HTERT RPE-1 (cell line): ENCODE data around the gene SP140.
"Not testable (repeated sequence)": the region's sequence is repeated elsewhere in the genome, so short reads cannot be mapped to it uniquely, and the experiment has no call there.

Source experiments
- in situ Hi-C: fragments of 300-500 bp; cut with MboI; formaldehyde crosslinking; loops from 4 replicates; pipeline ENCODE4 v1.14.3; 2020; ENCODE audit warnings: low sequenced_read_pairs

The SP140 gene

DNA sequence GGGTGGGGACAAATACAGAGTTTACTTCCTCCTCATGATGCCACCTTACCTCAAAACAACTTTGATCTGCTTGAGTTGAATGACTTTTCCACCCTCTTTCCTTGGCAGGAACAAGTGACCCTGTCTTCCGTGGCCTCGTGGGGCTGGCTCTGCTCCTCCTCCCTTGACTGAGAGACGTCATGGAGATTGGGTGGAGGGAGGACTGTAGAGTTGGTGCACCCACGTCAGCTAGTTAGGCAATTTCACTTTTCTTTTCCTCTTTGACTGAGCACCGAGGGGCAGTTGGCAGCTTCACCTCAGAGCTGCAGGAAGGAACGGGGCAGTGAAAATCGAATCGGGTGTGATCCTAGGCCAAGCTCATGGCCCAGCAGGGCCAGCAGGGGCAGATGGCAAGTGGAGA lies at the start of gene SP140:
TSS of gene SP140 (plus strand) at position 251 of the 400 bp plus-strand sequence. CDS start at position 360, 109 bp downstream.
- in situ Hi-C loops: no loop called here

DNA sequence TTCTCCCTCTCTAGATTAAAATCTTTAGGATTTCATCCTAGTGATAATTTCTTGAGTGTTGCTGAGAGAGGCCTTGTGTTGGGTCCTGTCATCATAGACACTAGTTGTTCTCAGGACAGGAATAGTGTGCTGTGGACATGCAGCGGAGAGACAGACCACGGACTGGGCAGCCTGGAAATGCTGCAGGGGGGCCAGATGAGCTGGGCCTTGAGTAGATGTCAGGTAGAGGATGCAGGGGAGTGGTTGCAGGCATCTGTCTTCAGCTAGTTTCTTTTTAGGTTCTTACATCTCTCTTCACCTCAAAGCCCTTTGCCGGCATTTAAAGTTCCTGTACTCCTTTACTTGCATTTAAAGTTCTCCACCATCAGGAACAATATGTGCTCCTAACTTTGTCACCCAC lies 48.5 kb upstream of the SP140 start:
- in situ Hi-C loops: no loop called here

DNA sequence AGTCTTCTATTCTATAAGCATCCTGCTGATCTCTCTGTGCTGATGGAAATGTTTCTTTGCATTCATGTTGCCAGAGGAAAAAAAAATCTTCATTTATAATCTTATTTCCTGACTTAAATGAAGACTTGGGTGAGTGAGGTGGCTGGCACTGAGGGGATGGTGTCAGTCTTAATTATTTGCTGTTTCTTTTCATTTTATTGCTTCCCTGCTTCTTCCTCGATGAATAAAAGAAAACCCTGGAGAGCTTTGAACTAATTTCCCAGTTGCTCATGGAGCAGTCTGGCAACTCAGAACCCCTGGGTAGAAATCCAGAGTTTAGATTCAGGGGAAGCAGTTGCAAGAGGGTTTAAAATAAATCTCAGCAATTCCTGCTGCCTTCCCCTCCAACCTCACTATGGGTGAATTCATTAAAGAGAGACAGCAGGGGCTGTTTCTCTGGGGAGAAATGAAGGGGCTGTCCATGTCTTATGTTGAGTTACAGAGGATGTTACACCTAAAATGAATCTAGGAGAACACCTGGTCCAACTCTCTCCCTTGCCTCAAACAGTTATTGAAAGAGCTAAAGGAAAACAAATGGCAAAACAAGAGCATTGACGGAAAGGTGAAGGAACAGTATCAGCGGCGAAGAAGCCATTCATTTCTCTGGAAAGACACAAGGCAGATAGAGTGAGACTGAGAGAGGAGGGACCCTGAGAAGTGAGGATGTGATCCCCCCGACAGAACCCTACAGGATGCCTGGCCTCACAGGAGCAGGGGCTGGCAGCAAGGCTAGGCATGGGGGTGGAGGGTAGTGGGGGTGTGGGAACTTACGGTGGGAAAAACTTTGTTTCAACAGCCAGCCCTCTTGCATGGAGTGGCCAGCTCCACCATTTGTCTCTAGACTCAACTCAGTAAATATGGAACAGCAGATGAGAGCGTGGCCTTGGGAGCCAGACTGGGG lies 46.7 kb upstream of the SP140 start:
- in situ Hi-C loops: no loop called here

DNA sequence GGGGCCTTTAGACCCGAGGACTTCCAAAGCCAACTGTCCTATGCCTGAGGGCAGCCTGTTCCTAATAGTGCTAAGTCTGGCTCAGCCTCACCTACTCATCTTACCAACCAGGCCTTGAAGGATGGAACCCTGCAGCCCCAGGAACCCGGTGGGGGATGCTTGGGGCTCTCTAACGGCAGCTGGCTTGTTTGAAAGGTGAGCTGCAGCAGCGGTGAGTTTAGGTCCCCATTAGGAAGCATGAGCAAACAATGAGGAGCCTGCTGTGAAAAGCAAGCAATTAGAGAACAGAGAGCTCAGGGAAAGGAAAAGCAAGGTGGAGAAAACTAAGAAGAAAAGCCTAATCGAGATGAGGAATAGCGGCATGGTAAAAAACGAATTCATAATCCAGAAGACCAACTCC lies 45.6 kb upstream of the SP140 start:
- in situ Hi-C loops: no loop called here

DNA sequence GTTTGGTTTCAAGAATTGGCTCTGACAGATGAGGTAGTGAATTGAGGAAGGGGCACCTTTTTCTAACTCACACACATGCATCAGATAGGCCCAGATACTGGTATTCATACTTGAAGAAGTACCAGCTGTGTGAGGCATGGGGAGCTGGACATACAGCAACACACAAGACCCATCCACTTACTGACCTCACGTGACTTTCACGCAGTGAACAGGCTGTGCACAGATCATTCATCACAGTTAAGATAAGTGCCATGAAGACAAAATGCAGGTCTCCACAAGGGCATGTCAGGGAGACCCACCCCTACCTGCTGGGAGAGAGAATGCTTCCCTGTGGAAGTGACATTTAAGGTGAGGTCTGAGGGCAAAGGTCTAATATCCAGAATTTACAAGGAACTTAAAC lies 44.3 kb upstream of the SP140 start:
- in situ Hi-C loops: no loop called here

DNA sequence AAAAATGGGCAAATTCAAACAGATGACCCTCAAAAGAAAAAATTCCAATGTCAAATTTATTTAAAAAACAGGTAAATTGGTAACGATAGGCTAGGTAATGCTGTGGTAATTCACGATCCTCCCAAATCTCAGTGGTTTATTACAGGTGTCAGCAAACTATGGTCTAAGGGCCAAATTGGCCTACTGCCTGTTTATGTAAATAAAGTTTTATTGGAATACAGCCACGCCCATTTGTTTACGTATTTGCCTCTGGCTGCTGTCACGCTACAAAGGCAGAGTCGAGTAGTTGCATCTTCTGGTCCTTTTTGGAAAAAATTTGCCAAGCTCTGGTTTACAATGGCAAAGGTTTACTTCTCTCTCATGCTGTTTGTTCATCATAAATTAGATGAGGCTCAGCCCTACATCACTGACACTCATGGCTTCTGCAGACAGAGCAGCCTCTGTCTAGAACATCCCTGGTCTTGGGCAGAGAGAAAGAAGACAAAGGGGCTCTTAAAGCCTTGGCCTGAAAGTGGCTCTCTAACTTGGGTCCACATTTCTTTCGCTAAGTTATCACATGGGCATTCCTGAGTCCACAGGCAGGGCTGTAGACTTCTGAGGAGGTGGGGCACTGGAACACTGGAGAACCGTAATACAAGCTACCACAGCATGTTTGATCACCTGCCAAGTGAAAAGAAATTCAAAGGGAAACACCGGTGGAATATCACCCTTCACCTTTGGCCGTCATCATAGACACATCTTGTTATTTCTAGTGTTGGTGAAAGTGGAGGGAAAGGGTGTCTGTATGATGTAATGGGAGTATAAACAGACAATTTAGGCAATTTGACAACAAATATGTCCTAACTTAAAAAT lies 40.6 kb upstream of the SP140 start:
- in situ Hi-C loops: no loop called here

DNA sequence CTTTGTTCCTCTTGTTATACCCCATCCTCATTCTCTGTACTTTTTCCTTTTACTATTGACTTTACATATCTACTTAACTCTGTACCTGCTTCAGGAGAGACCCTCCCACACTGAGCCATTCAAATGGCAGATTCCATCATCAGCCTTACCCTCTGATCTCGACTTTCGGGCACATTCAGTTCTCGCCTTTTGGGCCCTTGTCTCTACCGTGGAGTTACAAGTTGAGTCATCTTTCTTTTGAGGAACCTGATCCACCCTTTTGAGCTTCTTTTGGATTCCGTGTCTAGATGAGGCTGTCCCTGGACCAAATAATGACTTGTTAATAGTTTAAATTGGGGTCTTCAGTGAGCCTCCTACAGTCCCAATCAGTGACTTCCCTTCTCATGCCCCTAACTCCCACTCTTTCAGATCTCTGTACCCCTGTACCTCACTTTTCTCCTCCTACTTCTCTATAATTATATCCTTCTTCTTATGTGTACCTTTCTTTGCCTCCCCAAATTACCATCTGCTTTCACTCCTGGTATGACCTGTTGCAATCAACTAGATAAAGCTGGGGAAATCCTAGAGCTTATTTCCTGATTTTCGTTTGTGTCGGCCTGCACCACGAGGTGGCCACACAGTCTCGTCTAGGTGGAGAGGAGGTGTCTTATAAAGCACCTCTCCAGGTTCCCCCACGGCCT lies 23.0 kb upstream of the SP140 start:
- in situ Hi-C loops: no loop called here

DNA sequence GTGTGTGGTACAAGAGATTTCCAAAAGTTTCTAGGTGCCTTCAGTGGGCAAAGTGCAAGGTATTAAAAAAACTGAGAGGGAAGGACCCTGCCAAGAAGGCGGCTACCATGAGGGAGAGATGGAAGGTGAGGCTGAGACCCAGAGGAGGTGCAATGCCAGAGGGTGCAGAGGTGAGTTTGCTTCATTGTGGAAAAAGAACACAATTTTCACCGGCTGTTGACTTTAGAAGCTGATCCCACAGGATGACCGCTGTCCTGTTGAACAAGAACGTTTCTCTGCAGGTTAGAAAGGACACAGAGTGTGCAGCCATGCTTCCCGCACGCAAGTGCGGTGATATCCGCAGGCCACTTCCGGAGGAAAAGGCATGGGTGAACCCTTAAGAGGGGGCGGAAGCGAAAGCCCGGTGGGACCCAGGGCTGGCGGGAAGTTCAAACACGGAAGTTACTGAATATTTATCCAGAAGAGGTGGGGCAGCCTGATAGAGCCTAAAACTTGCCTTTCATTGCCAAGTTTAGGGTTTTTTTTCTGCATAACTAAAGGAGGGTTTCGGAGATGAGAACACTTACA lies 22.3 kb upstream of the SP140 start:
- in situ Hi-C loops: no loop called here

DNA sequence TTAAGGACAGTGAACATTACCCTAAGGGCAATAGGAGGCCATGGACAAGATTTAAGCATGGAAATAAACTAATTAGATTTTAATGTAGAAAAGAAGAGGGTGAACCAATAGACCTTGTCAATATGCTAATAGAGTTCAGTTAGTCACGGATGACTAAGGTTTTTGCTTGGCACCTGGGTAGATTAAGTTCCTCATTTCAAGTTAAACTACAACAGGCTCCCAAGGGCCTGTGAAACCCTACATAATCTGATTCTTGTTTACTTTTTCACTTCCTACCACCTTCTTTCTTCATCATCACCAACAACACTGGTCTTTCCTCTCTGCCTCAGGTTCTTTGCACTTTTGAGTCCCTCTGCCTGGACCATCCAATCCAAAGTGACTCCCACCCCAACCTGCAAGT lies 20.5 kb upstream of the SP140 start:
- in situ Hi-C loops: no loop called here

DNA sequence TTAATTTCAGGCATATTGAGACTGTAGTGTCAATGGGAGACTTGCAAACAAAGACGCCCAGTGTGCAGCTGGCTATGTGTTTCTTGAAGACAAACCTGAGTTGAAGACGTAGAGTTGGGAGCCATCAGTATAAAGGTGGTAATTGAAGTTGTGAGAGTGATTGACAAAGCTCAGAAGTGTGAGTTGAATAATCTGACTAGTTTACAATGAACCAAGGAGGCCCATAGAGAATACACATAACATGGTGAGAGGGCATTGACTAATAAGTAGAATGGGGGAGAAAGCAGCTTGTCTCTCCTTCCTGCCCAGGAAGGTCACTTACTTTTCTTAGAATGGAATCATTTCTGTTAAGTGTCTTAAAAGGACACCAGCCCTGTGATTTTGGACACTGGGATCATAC lies 19.8 kb upstream of the SP140 start:
- in situ Hi-C loops: no loop called here

DNA sequence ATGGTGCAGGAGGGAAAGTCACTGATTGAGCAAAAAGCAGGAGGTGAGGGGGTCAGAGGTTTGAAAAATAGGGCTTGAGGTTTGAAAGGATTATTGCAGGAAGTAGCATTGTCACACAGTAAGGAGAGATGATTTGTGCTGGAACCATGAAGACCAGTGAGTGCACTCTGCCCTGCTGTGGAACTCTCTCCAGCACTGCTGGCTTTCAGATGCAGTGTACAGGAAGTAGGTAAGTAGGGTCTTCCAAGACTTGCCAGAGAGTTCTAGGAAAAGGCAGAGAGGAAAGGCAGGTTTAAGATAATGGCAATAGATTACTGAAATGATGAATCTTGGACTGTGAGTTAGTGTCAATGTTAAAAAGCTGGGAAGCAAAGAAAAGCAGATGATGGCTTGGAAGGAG lies 17.0 kb upstream of the SP140 start:
- in situ Hi-C loops: no loop called here

DNA sequence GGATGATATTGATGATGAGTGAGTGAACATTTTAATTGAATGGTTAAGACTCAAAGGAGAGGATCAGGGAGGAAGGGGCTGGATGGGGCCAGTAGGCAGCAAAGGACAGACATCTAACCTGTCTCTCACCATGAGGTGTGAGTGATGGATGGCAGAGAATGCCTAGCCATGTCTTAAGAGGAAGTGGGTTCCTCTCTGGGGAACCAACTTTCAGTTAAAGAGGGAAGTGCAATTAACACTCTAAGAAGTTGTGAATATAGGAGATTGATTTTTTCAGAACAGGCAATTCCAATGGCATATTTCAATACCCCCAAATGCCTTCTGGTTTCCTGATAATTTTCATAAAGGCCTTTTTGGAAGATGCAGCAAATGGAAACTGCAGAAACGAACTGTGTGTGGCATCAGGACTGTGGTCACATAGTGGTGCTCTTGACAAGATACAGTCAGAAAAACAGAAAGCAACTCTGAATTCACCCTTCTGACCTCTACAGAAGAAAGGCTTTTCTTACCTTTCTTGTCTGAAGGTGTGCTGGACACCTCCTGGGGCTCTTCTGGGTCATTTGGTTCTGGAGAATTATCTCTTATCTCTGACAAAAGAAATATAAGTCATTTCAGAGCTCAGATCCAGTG lies 16.0 kb upstream of the SP140 start:
- in situ Hi-C loops: no loop called here

DNA sequence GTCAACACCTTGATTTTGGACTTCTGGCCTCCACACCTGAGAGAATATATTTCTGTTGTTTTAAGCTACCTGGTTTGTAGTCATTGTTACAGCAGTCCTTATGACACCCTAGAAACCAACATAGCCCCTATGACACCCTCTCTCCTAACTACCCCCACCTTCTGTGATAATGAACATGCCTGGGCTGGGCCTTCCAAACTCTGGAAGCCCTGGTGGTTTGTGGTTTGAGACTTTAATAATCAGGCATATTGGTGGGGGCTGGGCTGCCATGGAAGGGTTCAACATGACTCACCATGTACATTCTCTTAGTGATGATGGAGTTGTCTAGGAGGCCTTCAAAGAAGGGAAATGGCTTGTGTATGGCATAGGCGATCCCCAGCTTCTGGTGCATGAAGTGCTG lies 9.0 kb upstream of the SP140 start:
- in situ Hi-C loops: no loop called here

DNA sequence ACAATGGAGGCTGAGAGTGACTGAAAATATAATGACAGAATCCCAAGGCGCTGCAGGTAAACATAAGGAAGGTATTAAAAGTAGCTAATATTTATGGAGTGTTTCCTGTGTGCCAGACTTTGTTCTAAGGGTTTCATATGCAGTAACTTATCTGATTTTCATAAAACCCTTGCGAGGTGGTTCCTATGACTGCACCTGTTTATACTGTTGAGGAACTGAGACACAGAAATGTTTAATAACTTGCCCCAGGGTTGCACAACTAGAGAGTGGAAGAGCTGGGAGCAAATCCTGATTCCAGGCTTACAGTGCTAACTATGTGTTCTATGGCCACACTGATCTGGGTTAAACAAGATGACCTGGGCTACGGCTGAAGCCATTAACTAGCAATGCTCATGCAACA lies 8.1 kb upstream of the SP140 start:
- in situ Hi-C loops: no loop called here

DNA sequence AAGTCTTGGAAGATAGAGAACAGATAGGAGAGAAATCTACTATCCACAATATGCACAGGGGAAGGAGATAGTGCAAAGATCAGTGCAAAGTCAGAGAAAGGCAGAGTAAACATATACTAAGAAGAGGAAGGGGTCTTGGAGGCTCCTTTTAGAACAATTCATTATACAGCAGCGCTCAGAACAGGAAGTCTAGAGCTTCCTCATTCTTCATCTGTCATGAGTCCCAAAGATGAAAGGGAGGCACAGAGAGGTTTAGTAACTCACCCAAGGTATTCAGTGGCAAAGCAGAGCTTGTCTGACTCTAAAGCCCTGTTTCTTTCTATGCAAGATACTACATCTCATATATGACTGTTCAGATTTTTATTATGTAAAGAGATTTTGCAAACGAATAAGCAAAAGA lies 7.1 kb upstream of the SP140 start:
- in situ Hi-C loops: no loop called here

DNA sequence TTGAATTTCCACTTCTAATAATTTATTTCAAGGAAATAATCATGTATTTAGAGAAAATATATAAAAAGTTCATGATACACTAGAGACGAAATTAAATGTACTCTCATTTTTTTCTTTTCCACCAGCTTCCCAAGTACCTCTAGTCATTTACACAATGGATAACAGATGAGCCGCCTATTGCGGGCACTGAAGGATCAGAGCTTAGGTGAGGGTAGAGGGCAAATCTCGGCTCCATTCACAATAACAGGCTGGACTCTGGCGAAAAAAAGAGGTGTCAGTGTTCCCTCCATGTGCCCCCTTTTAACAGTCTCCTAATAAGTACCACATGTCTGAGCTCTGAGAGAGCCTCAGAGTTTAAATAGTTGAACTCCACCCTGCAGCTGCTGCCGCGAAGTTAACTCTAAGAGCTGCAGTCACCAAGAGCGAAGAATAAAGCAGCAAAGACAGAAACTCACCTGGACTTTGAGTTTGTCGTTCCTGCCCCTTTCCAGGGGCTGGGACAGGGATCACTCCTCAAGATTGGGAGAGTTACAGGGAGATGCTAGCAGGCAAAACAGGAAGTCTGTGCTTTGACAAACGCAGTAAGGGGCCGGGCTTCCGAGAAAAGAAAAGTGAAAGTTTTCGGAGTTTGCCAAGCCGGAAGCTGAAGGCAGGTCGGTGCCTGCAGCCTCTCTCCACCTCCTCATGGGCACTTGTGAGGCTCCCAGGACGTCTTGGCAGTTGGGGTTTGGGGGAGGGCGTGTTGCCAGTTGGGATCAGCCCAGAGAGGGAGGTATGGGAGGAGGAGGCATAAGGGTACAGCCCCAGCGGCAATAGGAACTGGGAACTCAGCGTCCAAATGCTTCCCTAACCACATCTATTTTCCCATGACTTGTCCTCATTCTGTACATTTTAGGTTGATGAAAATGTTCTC lies 5.9 kb upstream of the SP140 start, which contains the start of gene SP110:
TSS of gene SP110 (minus strand) at position 566 of the 913 bp plus-strand sequence. CDS start 3,057 bp downstream, outside the sequence.
- in situ Hi-C loops: no loop called here

DNA sequence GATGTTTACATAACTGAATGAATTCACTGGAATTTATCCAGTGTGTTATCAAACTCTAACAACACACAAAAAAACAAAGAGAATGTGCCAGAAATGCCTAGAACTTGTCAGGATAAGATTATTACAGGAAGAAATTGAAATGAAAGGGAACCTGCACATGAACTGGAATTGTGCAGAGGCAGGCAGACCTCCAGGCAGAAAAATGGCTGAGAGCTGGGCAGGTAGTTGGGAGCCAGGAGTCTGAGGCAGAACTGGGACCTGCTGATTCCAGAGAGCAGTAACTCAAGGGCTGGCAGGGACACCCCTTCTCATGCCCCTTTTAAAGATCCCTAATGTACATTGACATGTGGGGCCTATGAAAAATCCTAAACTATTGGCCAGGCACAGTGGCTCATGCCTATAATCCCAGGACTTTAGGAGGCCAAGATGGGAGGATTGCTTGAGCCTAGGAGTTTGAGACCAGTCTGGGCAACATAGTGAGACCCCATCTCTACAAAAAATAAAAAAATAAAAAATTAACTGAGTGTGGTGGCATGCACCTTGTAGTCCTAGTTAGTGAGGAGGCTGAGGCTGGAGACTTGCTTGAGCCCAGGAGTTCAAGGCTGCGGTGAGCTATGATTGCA lies 5.1 kb upstream of the SP140 start:
- in situ Hi-C loops: no loop called here

DNA sequence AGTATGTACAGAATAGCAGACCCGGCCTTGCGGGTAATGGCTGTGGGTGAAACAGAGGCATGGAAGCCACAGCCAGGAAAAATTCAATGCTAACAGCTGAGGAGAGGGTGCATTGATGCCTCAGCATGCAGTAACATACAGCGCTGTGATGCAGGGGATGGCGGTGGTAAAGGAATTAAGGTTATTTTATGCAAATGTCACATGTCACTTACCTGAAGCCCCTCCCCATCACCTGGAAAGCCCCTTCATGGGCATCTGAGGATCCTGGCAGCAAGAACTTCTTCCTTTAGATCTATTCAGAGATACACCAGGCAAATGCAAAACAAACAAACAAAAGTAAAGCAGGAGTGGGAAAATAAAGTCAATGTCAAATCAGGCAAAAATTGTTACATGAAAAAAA lies 4.0 kb upstream of the SP140 start:
- in situ Hi-C loops: no loop called here

DNA sequence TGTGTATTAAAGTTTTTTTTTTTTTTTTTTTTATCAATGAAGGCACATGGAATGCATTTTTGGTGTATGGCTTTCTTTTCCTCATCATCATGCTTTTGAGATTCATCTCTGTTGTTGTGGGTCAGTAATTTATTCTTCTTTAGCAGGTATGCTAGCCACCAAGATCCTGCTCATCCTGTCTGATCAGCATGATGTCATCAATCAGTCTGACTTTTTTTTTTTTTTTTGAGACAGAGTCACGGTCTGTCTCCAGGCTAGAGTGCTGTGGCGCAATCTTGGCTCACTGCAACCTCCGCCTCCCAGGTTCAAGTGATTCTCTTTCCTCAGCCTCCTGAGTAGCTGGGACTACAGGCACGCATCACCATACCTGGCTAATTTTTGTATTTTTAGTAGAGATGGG lies 2.7 kb upstream of the SP140 start:
- in situ Hi-C loops: not testable (repeated sequence)
